ENCODE data around the gene ANKRD18B.
"Not testable (repeated sequence)": the region's sequence is repeated elsewhere in the genome, so short reads cannot be mapped to it uniquely, and the experiment has no call there.

Gene ANKRD18B

GRCh38 chr9:33523397-33524305, at the start of gene ANKRD18B:
Gene ANKRD18B, plus strand, starts transcription at chr9:33524251. Its CDS starts 239 bp downstream, at chr9:33524490.
- peaks cover 0 to 16% of the 10 kb centered on the region in 2 donors for H3K4me1 ChIP-seq (ENCODE audit: control insufficient read depth in 1 of 2, insufficient read depth in 2 of 2, low read length in 2 of 2)
- H3K9me3 ChIP-seq (ENCODE audit: control insufficient read depth in 1 of 2, low read length in 2 of 2); H3K27me3 ChIP-seq (ENCODE audit: low read depth, low read length); H3K36me3 ChIP-seq (ENCODE audit: control insufficient read depth in 1 of 2, insufficient read depth in 2 of 2, low read length in 2 of 2); H3K27ac ChIP-seq (ENCODE audit: low read length): not testable (repeated sequence)
- H3K4me3 ChIP-seq (ENCODE audit: low read depth in 1 of 2, low read length in 2 of 2) = peak within 1 kb of the TSS in 1 of 2 donors; percentile 51

- Histone ChIP-seq H3K36me3 (ENCODE audit: control insufficient read depth in 1 of 2, insufficient read depth in 2 of 2, low read length in 2 of 2) (peaks cover 11 to 17% of the 10 kb centered on the region in 2 donors), H3K27ac (ENCODE audit: low read length) (no peak overlapping the region), H3K4me1 (ENCODE audit: control insufficient read depth in 1 of 2, insufficient read depth in 2 of 2, low read length in 2 of 2) (peaks cover 7 to 17% of the 10 kb centered on the region in 2 donors), H3K27me3 (ENCODE audit: low read depth, low read length) (no peaks in the 10 kb centered on the region), H3K9me3 (ENCODE audit: control insufficient read depth in 1 of 2, low read length in 2 of 2) (no peaks in the 10 kb centered on the region), H3K4me3 (ENCODE audit: low read depth in 1 of 2, low read length in 2 of 2) (no peak overlapping the region)
These were observed 48.7 kb upstream of the ANKRD18B start for GRCh38 chr9:33475357-33475756.

- H3K36me3 ChIP-seq (ENCODE audit: control insufficient read depth in 1 of 2, insufficient read depth in 2 of 2, low read length in 2 of 2) = peaks cover 8 to 9% of the 10 kb centered on the region in 2 donors
- H3K27me3 ChIP-seq (ENCODE audit: low read depth, low read length) = no peaks in the 10 kb centered on the region
- no peaks in the 10 kb centered on the region for H3K9me3 ChIP-seq (ENCODE audit: control insufficient read depth in 1 of 2, low read length in 2 of 2)
- H3K4me1 ChIP-seq (ENCODE audit: control insufficient read depth in 1 of 2, insufficient read depth in 2 of 2, low read length in 2 of 2) = peaks cover 7 to 17% of the 10 kb centered on the region in 2 donors
- no peak overlapping the region for H3K4me3 ChIP-seq (ENCODE audit: low read depth in 1 of 2, low read length in 2 of 2)
- H3K27ac ChIP-seq (ENCODE audit: low read length) = no peak overlapping the region
These were observed 47.5 kb upstream of the ANKRD18B start for GRCh38 chr9:33476503-33476902.

- Histone ChIP-seq H3K4me3 (ENCODE audit: low read depth in 1 of 2, low read length in 2 of 2) (no peak overlapping the region), H3K36me3 (ENCODE audit: control insufficient read depth in 1 of 2, insufficient read depth in 2 of 2, low read length in 2 of 2) (no peaks in the 10 kb centered on the region), H3K9me3 (ENCODE audit: control insufficient read depth in 1 of 2, low read length in 2 of 2) (no peaks in the 10 kb centered on the region), H3K27ac (ENCODE audit: low read length) (no peak overlapping the region), H3K27me3 (ENCODE audit: low read depth, low read length) (no peaks in the 10 kb centered on the region), H3K4me1 (ENCODE audit: control insufficient read depth in 1 of 2, insufficient read depth in 2 of 2, low read length in 2 of 2) (no peaks in the 10 kb centered on the region)
These were observed 43.9 kb upstream of the ANKRD18B start for GRCh38 chr9:33480106-33480505.

GRCh38 chr9:33480976-33481375, 43.1 kb upstream of the ANKRD18B start:
- no peaks in the 10 kb centered on the region for H3K9me3 ChIP-seq (ENCODE audit: control insufficient read depth in 1 of 2, low read length in 2 of 2)
- H3K4me3 ChIP-seq (ENCODE audit: low read depth in 1 of 2, low read length in 2 of 2) = no peak overlapping the region
- no peak overlapping the region for H3K27ac ChIP-seq (ENCODE audit: low read length)
- H3K36me3 ChIP-seq (ENCODE audit: control insufficient read depth in 1 of 2, insufficient read depth in 2 of 2, low read length in 2 of 2) = no peaks in the 10 kb centered on the region
- no peaks in the 10 kb centered on the region for H3K4me1 ChIP-seq (ENCODE audit: control insufficient read depth in 1 of 2, insufficient read depth in 2 of 2, low read length in 2 of 2)
- no peaks in the 10 kb centered on the region for H3K27me3 ChIP-seq (ENCODE audit: low read depth, low read length)

GRCh38 chr9:33485312-33485711, 38.7 kb upstream of the ANKRD18B start:
- H3K36me3 ChIP-seq (ENCODE audit: control insufficient read depth in 1 of 2, insufficient read depth in 2 of 2, low read length in 2 of 2); H3K4me1 ChIP-seq (ENCODE audit: control insufficient read depth in 1 of 2, insufficient read depth in 2 of 2, low read length in 2 of 2); H3K4me3 ChIP-seq (ENCODE audit: low read depth in 1 of 2, low read length in 2 of 2); H3K27me3 ChIP-seq (ENCODE audit: low read depth, low read length); H3K27ac ChIP-seq (ENCODE audit: low read length); H3K9me3 ChIP-seq (ENCODE audit: control insufficient read depth in 1 of 2, low read length in 2 of 2): not testable (repeated sequence)

- Histone ChIP-seq H3K27me3 (ENCODE audit: low read depth, low read length) (no peaks in the 10 kb centered on the region), H3K27ac (ENCODE audit: low read length) (no peak overlapping the region), H3K4me3 (ENCODE audit: low read depth in 1 of 2, low read length in 2 of 2) (no peak overlapping the region), H3K9me3 (ENCODE audit: control insufficient read depth in 1 of 2, low read length in 2 of 2) (no peaks in the 10 kb centered on the region), H3K36me3 (ENCODE audit: control insufficient read depth in 1 of 2, insufficient read depth in 2 of 2, low read length in 2 of 2) (no peaks in the 10 kb centered on the region), H3K4me1 (ENCODE audit: control insufficient read depth in 1 of 2, insufficient read depth in 2 of 2, low read length in 2 of 2) (no peaks in the 10 kb centered on the region)
These were observed 35.0 kb upstream of the ANKRD18B start for GRCh38 chr9:33489066-33489465.

- not testable (repeated sequence) for H3K27me3 ChIP-seq (ENCODE audit: low read depth, low read length); H3K27ac ChIP-seq (ENCODE audit: low read length)
These were observed 30.2 kb upstream of the ANKRD18B start for GRCh38 chr9:33493819-33494218.

GRCh38 chr9:33498387-33498786, 25.7 kb upstream of the ANKRD18B start:
- Histone ChIP-seq H3K36me3 (ENCODE audit: control insufficient read depth in 1 of 2, insufficient read depth in 2 of 2, low read length in 2 of 2) (no peaks in the 10 kb centered on the region), H3K27ac (ENCODE audit: low read length) (no peak overlapping the region), H3K27me3 (ENCODE audit: low read depth, low read length) (no peaks in the 10 kb centered on the region), H3K9me3 (ENCODE audit: control insufficient read depth in 1 of 2, low read length in 2 of 2) (no peaks in the 10 kb centered on the region), H3K4me1 (ENCODE audit: control insufficient read depth in 1 of 2, insufficient read depth in 2 of 2, low read length in 2 of 2) (no peaks in the 10 kb centered on the region), H3K4me3 (ENCODE audit: low read depth in 1 of 2, low read length in 2 of 2) (no peak overlapping the region)

More at GRCh38 chr9:33493819-33494218, 30.2 kb upstream of the ANKRD18B start:
- not testable (repeated sequence) for H3K9me3 ChIP-seq (ENCODE audit: control insufficient read depth in 1 of 2, low read length in 2 of 2); H3K4me3 ChIP-seq (ENCODE audit: low read depth in 1 of 2, low read length in 2 of 2); H3K36me3 ChIP-seq (ENCODE audit: control insufficient read depth in 1 of 2, insufficient read depth in 2 of 2, low read length in 2 of 2); H3K4me1 ChIP-seq (ENCODE audit: control insufficient read depth in 1 of 2, insufficient read depth in 2 of 2, low read length in 2 of 2)

- Histone ChIP-seq H3K36me3 (ENCODE audit: control insufficient read depth in 1 of 2, insufficient read depth in 2 of 2, low read length in 2 of 2) (peaks cover 0 to 3% of the 10 kb centered on the region in 2 donors), H3K9me3 (ENCODE audit: control insufficient read depth in 1 of 2, low read length in 2 of 2) (no peaks in the 10 kb centered on the region), H3K4me1 (ENCODE audit: control insufficient read depth in 1 of 2, insufficient read depth in 2 of 2, low read length in 2 of 2) (no peaks in the 10 kb centered on the region), H3K4me3 (ENCODE audit: low read depth in 1 of 2, low read length in 2 of 2) (no peak overlapping the region), H3K27ac (ENCODE audit: low read length) (no peak overlapping the region), H3K27me3 (ENCODE audit: low read depth, low read length) (no peaks in the 10 kb centered on the region)
These were observed 17.3 kb upstream of the ANKRD18B start for GRCh38 chr9:33506626-33507370.
